Measurements from ENCODE around the gene MICU1.

- TF ChIP-seq CTCF (conservative IDR thresholded peaks at IDR 0.05), result no peak
- TF ChIP-seq EZH2 (IDR thresholded peaks at IDR 0.05; ENCODE audit: low read depth), result no peak
These were observed 164.8 kb downstream of the MICU1 start for GRCh38 chr10:72461085-72461484.

Measured in PC-9 (cell line).